ENCODE measurements around the gene NXPH2. TPM values are rescaled to one million over a fixed set of nuclear protein-coding genes. Genes with fewer than 3 reads are reported as not detected.

NXPH2 gene
- total and polyA plus RNA-seq, 2 of the 13 experiments (the other 11 are each of a cell fraction or from before 2014, with no cell fraction given): not detected

GRCh38 chr2:138727956-138728355 is 52.2 kb downstream of the NXPH2 start:
- H3K9me3 ChIP-seq (ENCODE audit: low read length): no peaks in the 10 kb centered on the region
- no peak overlapping the region for H3K4me3 ChIP-seq (replicated peaks in 1 of 3; ENCODE audit: insufficient read depth in 1 of 3, low read depth in 2 of 3, low read length in 3 of 3)
- peaks cover 30% of the 10 kb centered on the region for H3K4me1 ChIP-seq (ENCODE audit: insufficient read depth, low read length)
- TF ChIP-seq ZBTB21 (CRISPR knock-in tag; IDR thresholded peaks at IDR 0.05) (no peak), KIAA2018 (CRISPR knock-in tag; IDR thresholded peaks at IDR 0.05; ENCODE audit: borderline replicate concordance) (no peak), ARID2 (CRISPR knock-in tag; IDR thresholded peaks at IDR 0.05; ENCODE audit: borderline replicate concordance) (no peak), BRF2 (CRISPR knock-in tag; IDR thresholded peaks at IDR 0.05) (no peak), ZNF546 (CRISPR knock-in tag; conservative IDR thresholded peaks at IDR 0.05) (no peak)
- no peaks in the 10 kb centered on the region for H3K36me3 ChIP-seq (replicated peaks in 1 of 2; ENCODE audit: control insufficient read depth in 1 of 2, insufficient read depth in 2 of 2, low read length in 2 of 2)
- no peaks in the 10 kb centered on the region for H3K79me2 ChIP-seq (ENCODE audit: insufficient read depth, low read length)
- H3K9ac ChIP-seq (ENCODE audit: insufficient read depth, low read depth, low read length): no peak overlapping the region
- POLR2A ChIA-PET: no interaction called here
- CTCF ChIA-PET (ENCODE audit: low intra/inter-chr PET ratio, low total read pairs): interaction anchor here (0.9 kb wide), 1 partner anchor 59 kb away, joined by 3 read pairs; no protein-coding TSS in a partner anchor
- no peak overlapping the region for H3K4me2 ChIP-seq (ENCODE audit: low read depth, low read length)
- FAIRE-seq: no peak
- in situ Hi-C loops (cut with HindIII; ENCODE audit: extremely low pct_ligation_motif_present, low pct_unique_long_range_greater_than_20kb): no loop called here
- no TSS peak for BruUV-seq (replicated peaks)
- whole genome bisulfite sequencing (ENCODE audit: low lambda C conversion rate): 72% methylated on average over 1 of the region's 1 CpG
- no peaks in the 10 kb centered on the region for H4K20me1 ChIP-seq (ENCODE audit: insufficient read depth, low read length)
- no peak overlapping the region for H3K27ac ChIP-seq (ENCODE audit: extremely low read length, insufficient read depth, low read length)
- no peak for ATAC-seq
- DNase-seq (ENCODE audit: low spot score): no peak
- H2AFZ ChIP-seq (ENCODE audit: low read length): no peak overlapping the region
- intact Hi-C loops (cut with micrococcal nuclease; ENCODE audit: unreplicated experiment): loop anchor here (5.0 kb wide), 1 partner anchor 236 kb away; no protein-coding TSS in a partner anchor
- peaks cover 2 to 14% of the 10 kb centered on the region in 2 experiments; a peak in 3 of 5 replicates for H3K27me3 ChIP-seq (ENCODE audit: control insufficient read depth in 1 of 2, insufficient read depth in 2 of 2, low read length in 2 of 2)

Measured in HepG2 (cell line).